Right atrium auricular region (tissue), 2 donors: Measurements from ENCODE around the gene ARL14EPL. TPM values are rescaled to one million over a fixed set of nuclear protein-coding genes. Genes with fewer than 3 reads are reported as not detected.
A peak's percentile ranks its signal among the peaks of the same experiment; 100 is the strongest.

Experiments used
- DNase-seq: peaks from one replicate; pipeline ENCODE4 v3.0.0-alpha.2; 2019; ENCODE audit warnings: low spot score
- H3K27ac ChIP-seq, 2 donors: fragments of 200-600 bp; sonication (generic); 1 replicate in 1 of 2; 2 replicates in 1 of 2; pipeline ENCODE4 v1.5.1; 2016 to 2019
- H3K27me3 ChIP-seq, 2 donors: fragments of 200-600 bp; sonication (generic); one replicate each; pipeline versions ENCODE4 v1.5.1 to v1.6.0; 2017 to 2019
- H3K36me3 ChIP-seq: fragments of 200-600 bp; sonication (generic); one replicate; pipeline ENCODE4 v1.5.1; 2016
- H3K4me1 ChIP-seq, 2 donors: fragments of 200-600 bp; sonication (generic); one replicate each; pipeline versions ENCODE4 v1.5.1 to v1.6.0; 2017 to 2019
- H3K4me3 ChIP-seq, 2 donors: fragments of 200-600 bp; sonication (generic); 1 replicate in 1 of 2; 2 replicates in 1 of 2; pipeline ENCODE4 v1.5.1; 2017 to 2019; ENCODE audit warnings: mild to moderate bottlenecking in 1 of 2, moderate library complexity in 1 of 2
- H3K9me3 ChIP-seq, 2 donors: fragments of 200-600 bp; sonication (generic); one replicate each; pipeline ENCODE4 v1.5.1; 2019
- CTCF ChIP-seq, 2 donors: fragments of 200-600 bp; sonication (generic); IDR thresholded peaks; one replicate each; pipeline ENCODE4 v1.5.1; 2019; ENCODE audit warnings: antibody characterized with exemption in 2 of 2
- total RNA-seq, 2 donors: library from RNA; depleted of rRNA; stranded (reverse); fragments of >200 nt; gene quantifications; one replicate each; pipeline ENCODE4 v1.1.0, GENCODE V29; 2016

ARL14EPL gene
- not detected for total RNA-seq

GRCh38 chr5:116032094-116032517 lies at the start of gene ARL14EPL:
Gene ARL14EPL (plus strand): TSS chr5:116032472. CDS start chr5:116051466, 18,994 bp downstream.
- H3K4me3 ChIP-seq: no peak within 1 kb of the TSS
- H3K4me1 ChIP-seq: no peaks in the 10 kb centered on the region
- no peaks in the 10 kb centered on the region for H3K9me3 ChIP-seq
- peak in 1 of 2 donors; percentile 44 for TF ChIP-seq CTCF (IDR thresholded peaks at IDR 0.05)
- DNase-seq: peak; percentile 70
- no peak within 1 kb of the TSS for H3K27ac ChIP-seq
- H3K27me3 ChIP-seq: no peaks in the 10 kb centered on the region
- no peaks in the 10 kb centered on the region for H3K36me3 ChIP-seq

- no peak overlapping the region for H3K27ac ChIP-seq
- no peak for TF ChIP-seq CTCF (IDR thresholded peaks at IDR 0.05)
- no peaks in the 10 kb centered on the region for H3K27me3 ChIP-seq
- no peak for DNase-seq
- peaks cover 0 to 15% of the 10 kb centered on the region in 2 donors for H3K4me1 ChIP-seq
- H3K4me3 ChIP-seq: no peak overlapping the region
- H3K36me3 ChIP-seq: no peaks in the 10 kb centered on the region
- H3K9me3 ChIP-seq: no peaks in the 10 kb centered on the region
These were observed 48.8 kb upstream of the ARL14EPL start for GRCh38 chr5:115983519-115983918.

- Histone ChIP-seq H3K27ac (no peak overlapping the region), H3K9me3 (no peaks in the 10 kb centered on the region)
- no peak for DNase-seq
These were observed 46.2 kb upstream of the ARL14EPL start for GRCh38 chr5:115985802-115986757.

GRCh38 chr5:115988002-115988401 lies 44.3 kb upstream of the ARL14EPL start:
- Histone ChIP-seq H3K27me3 (no peaks in the 10 kb centered on the region), H3K4me3 (no peak overlapping the region), H3K4me1 (peaks cover 0 to 7% of the 10 kb centered on the region in 2 donors), H3K9me3 (no peaks in the 10 kb centered on the region), H3K27ac (no peak overlapping the region), H3K36me3 (no peaks in the 10 kb centered on the region)
- no peak for TF ChIP-seq CTCF (IDR thresholded peaks at IDR 0.05)
- no peak for DNase-seq

More at GRCh38 chr5:115985802-115986757, 46.2 kb upstream of the ARL14EPL start:
- no peaks in the 10 kb centered on the region for H3K27me3 ChIP-seq
- no peak for TF ChIP-seq CTCF (IDR thresholded peaks at IDR 0.05)
- H3K4me1 ChIP-seq: peaks cover 0 to 7% of the 10 kb centered on the region in 2 donors
- H3K4me3 ChIP-seq: no peak overlapping the region
- H3K36me3 ChIP-seq: no peaks in the 10 kb centered on the region

- no peaks in the 10 kb centered on the region for H3K9me3 ChIP-seq
- no peak overlapping the region for H3K4me3 ChIP-seq
- H3K36me3 ChIP-seq: no peaks in the 10 kb centered on the region
- no peak overlapping the region for H3K27ac ChIP-seq
- no peaks in the 10 kb centered on the region for H3K27me3 ChIP-seq
- H3K4me1 ChIP-seq: no peaks in the 10 kb centered on the region
- no peak for DNase-seq
- TF ChIP-seq CTCF (IDR thresholded peaks at IDR 0.05): no peak
These were observed 39.4 kb upstream of the ARL14EPL start for GRCh38 chr5:115992848-115993350.
